Liver (tissue), 9 donors: ENCODE data around the gene CECR2. TPM values are rescaled to one million over a fixed set of nuclear protein-coding genes. Genes with fewer than 3 reads are reported as not detected.

ENCODE experiments used
- DNase-seq: peaks from one replicate; pipeline ENCODE4 v3.0.0-alpha.2; 2017; ENCODE audit warnings: low spot score
- H3K27ac ChIP-seq, 2 donors: one replicate each; pipeline ENCODE4 v1.7.0; 2013; ENCODE audit warnings: inconsistent platforms in 2 of 2, low read length in 2 of 2, control low read depth in 1 of 2, low read depth in 1 of 2, mild to moderate bottlenecking in 1 of 2
- H3K27me3 ChIP-seq, 4 donors: one replicate each; pipeline versions ENCODE4 v1.6.1 to v1.7.0; 2013; ENCODE audit warnings: low read length in 3 of 4, inconsistent platforms in 1 of 4, mild to moderate bottlenecking in 1 of 4, moderate library complexity in 1 of 4; ENCODE audit not compliant: control insufficient read depth in 4 of 4, insufficient read depth in 4 of 4
- H3K36me3 ChIP-seq, 4 donors: one replicate each; pipeline versions ENCODE4 v1.6.1 to v1.7.0; 2013; ENCODE audit warnings: low read length in 3 of 4, mild to moderate bottlenecking in 3 of 4, low read depth in 1 of 4, moderate library complexity in 1 of 4; ENCODE audit not compliant: control insufficient read depth in 4 of 4, insufficient read depth in 3 of 4
- H3K4me1 ChIP-seq, 4 donors: one replicate each; pipeline versions ENCODE4 v1.6.1 to v1.7.0; 2013; ENCODE audit warnings: low read length in 3 of 4, mild to moderate bottlenecking in 3 of 4, moderate library complexity in 1 of 4; ENCODE audit not compliant: control insufficient read depth in 4 of 4, insufficient read depth in 4 of 4
- H3K4me3 ChIP-seq, 3 donors: one replicate each; pipeline versions ENCODE4 v1.6.1 to v1.7.0; 2013; ENCODE audit warnings: low read length in 3 of 3, control low read depth in 1 of 3, low read depth in 1 of 3, mild to moderate bottlenecking in 1 of 3
- H3K9ac ChIP-seq, 2 donors: one replicate each; pipeline ENCODE4 v1.7.0; 2013; ENCODE audit warnings: low read length in 2 of 2, mild to moderate bottlenecking in 2 of 2, moderate library complexity in 2 of 2, control low read depth in 1 of 2, low read depth in 1 of 2
- H3K9me3 ChIP-seq, 4 donors: one replicate each; pipeline versions ENCODE4 v1.6.1 to v1.7.0; 2013; ENCODE audit warnings: low read length in 3 of 4; ENCODE audit not compliant: control insufficient read depth in 4 of 4
- ATF3 ChIP-seq: IDR thresholded peaks from 2 replicates; pipeline ENCODE4 v1.6.1; 2016; ENCODE audit warnings: antibody characterized with exemption
- EGR1 ChIP-seq, 2 donors: IDR thresholded peaks; 2 replicates each; pipeline ENCODE4 v1.6.1; 2016 to 2018; ENCODE audit warnings: antibody characterized with exemption in 2 of 2, low read depth in 2 of 2
- FOXA1 ChIP-seq: IDR thresholded peaks from 2 replicates; pipeline ENCODE4 v1.6.1; 2016; ENCODE audit warnings: antibody characterized with exemption
- FOXA2 ChIP-seq: IDR thresholded peaks from 2 replicates; pipeline ENCODE4 v1.6.1; 2016; ENCODE audit warnings: antibody characterized with exemption
- GABPA ChIP-seq, 2 donors: IDR thresholded peaks in 1 of 2; conservative IDR thresholded peaks in 1 of 2; 2 replicates each; pipeline ENCODE4 v1.6.1; 2016; ENCODE audit warnings: antibody characterized with exemption in 2 of 2, mild to moderate bottlenecking in 1 of 2, moderate library complexity in 1 of 2
- HNF4A ChIP-seq, 2 donors: conservative IDR thresholded peaks; 2 replicates each; pipeline ENCODE4 v1.6.1; 2016; ENCODE audit warnings: antibody characterized with exemption in 2 of 2, mild to moderate bottlenecking in 2 of 2
- HNF4G ChIP-seq: IDR thresholded peaks from 2 replicates; pipeline ENCODE4 v1.6.1; 2016; ENCODE audit warnings: antibody characterized with exemption
- JUND ChIP-seq, 2 donors: IDR thresholded peaks; 2 replicates each; pipeline ENCODE4 v1.6.1; 2016; ENCODE audit warnings: antibody characterized with exemption in 2 of 2
- NR2F2 ChIP-seq: IDR thresholded peaks from 2 replicates; pipeline ENCODE4 v1.6.1; 2016; ENCODE audit warnings: antibody characterized with exemption
- RAD21 ChIP-seq, 2 donors: IDR thresholded peaks; 2 replicates each; pipeline ENCODE4 v1.6.1; 2016; ENCODE audit warnings: antibody characterized with exemption in 2 of 2, mild to moderate bottlenecking in 2 of 2
- RXRA ChIP-seq, 2 donors: IDR thresholded peaks; 2 replicates each; pipeline ENCODE4 v1.6.1; 2017 to 2018; ENCODE audit warnings: antibody characterized with exemption in 2 of 2, mild to moderate bottlenecking in 1 of 2
- SP1 ChIP-seq: IDR thresholded peaks from 2 replicates; pipeline ENCODE4 v1.6.1; 2018; ENCODE audit warnings: antibody characterized with exemption, mild to moderate bottlenecking
- TAF1 ChIP-seq: conservative IDR thresholded peaks from 2 replicates; pipeline ENCODE4 v1.6.1; 2016; ENCODE audit warnings: antibody characterized with exemption, mild to moderate bottlenecking
- YY1 ChIP-seq: IDR thresholded peaks from 2 replicates; pipeline ENCODE4 v1.6.1; 2016; ENCODE audit warnings: antibody characterized with exemption, mild to moderate bottlenecking
- WGBS: extraction: QIAGEN DNeasy Blood & Tissue Kit; methylation state at CpG from one replicate; pipeline ENCODE4 v1.1.7; 2013; 5-methylcytosine and 5-hydroxymethylcytosine counted together
- polyA plus RNA-seq, 2 donors: library from polyadenylated mRNA; stranded (reverse) in 1 of 2; unstranded in 1 of 2; fragments of 200-250 nt in 1 of 2; fragments of >200 nt in 1 of 2; fragmentation: Nextera tagmentation in 1 of 2; extraction: Ambion mirVana in 1 of 2; gene quantifications; one replicate each; pipeline versions ENCODE4 v1.2.1 to v1.2.3, GENCODE V29; 2013 to 2015
- total RNA-seq, 2 donors: library from RNA; depleted of rRNA; stranded (reverse); fragments of >200 nt; gene quantifications; one replicate each; pipeline ENCODE4 v1.2.3, GENCODE V29; 2014
- TF ChIP-seq, protein P1 (sequence below): fragments of 150-350 bp; IDR thresholded peaks from 2 replicates; pipeline ENCODE4 v1.5.1; 2017; ENCODE audit warnings: improper control_type of control experiment, low read depth, low read length; ENCODE audit not compliant: missing input control
- TF ChIP-seq, protein P2 (sequence below): IDR thresholded peaks from 2 replicates; pipeline ENCODE4 v1.6.1; 2016; ENCODE audit warnings: antibody characterized with exemption
- TF ChIP-seq, protein P3 (sequence below): IDR thresholded peaks from 2 replicates; pipeline ENCODE4 v1.6.1; 2016; ENCODE audit warnings: antibody characterized with exemption
- TF ChIP-seq, protein P4 (sequence below): IDR thresholded peaks from 2 replicates; pipeline ENCODE4 v1.6.1; 2016; ENCODE audit warnings: antibody characterized with exemption, mild to moderate bottlenecking
- donor health status: healthy.
- donor health status: healthy.
- donor health status: healthy.
- donor health status: healthy.
- donor health status: healthy.

Gene CECR2
- total and polyA plus RNA-seq, 4 donors, result 1.8 to 9.7 (median 2.1) TPM

- TF ChIP-seq, protein P1, sequence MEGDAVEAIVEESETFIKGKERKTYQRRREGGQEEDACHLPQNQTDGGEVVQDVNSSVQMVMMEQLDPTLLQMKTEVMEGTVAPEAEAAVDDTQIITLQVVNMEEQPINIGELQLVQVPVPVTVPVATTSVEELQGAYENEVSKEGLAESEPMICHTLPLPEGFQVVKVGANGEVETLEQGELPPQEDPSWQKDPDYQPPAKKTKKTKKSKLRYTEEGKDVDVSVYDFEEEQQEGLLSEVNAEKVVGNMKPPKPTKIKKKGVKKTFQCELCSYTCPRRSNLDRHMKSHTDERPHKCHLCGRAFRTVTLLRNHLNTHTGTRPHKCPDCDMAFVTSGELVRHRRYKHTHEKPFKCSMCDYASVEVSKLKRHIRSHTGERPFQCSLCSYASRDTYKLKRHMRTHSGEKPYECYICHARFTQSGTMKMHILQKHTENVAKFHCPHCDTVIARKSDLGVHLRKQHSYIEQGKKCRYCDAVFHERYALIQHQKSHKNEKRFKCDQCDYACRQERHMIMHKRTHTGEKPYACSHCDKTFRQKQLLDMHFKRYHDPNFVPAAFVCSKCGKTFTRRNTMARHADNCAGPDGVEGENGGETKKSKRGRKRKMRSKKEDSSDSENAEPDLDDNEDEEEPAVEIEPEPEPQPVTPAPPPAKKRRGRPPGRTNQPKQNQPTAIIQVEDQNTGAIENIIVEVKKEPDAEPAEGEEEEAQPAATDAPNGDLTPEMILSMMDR, result no peak
- peak; percentile 61 to 67 for TF ChIP-seq EGR1 (IDR thresholded peaks at IDR 0.05; ENCODE audit: low read depth in 2 of 2)
- no peak for TF ChIP-seq FOXA1
- TF ChIP-seq HNF4A (conservative IDR thresholded peaks at IDR 0.05), result peak; percentile 61 to 70
- peak; percentile 28 for TF ChIP-seq FOXA2
These were observed 201.8 kb downstream of the CECR2 start (continued) for GRCh38 chr22:17570851-17571631.

DNA sequence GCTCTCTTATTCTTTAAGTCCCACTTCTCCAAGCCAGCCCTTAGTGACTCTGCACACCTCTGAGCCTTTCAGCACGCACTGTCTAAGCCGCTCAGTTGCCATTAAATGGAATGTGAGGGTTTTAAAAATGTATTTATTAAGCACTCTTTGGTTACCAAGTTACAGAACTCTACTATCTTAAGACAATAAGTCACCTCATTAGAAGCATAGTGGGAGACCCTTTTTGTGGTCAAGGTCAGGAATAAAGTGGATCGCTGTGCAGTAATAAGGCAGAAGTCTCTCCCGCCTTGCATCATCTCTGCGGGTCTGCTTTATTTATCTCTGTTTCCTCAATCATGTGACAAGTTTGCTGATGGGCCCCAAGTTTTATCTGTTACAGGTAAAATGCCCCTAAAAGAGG lies 205.9 kb downstream of the CECR2 start:
- TF ChIP-seq JUND (IDR thresholded peaks at IDR 0.05), result no peak
- no peak for TF ChIP-seq FOXA2
- no peak for TF ChIP-seq YY1
- TF ChIP-seq SP1, result no peak
- TF ChIP-seq RXRA (IDR thresholded peaks at IDR 0.05), result no peak
- TF ChIP-seq TAF1, result no peak
- no peak for TF ChIP-seq NR2F2
- no peak for TF ChIP-seq HNF4A (conservative IDR thresholded peaks at IDR 0.05)
- TF ChIP-seq, protein P2, sequence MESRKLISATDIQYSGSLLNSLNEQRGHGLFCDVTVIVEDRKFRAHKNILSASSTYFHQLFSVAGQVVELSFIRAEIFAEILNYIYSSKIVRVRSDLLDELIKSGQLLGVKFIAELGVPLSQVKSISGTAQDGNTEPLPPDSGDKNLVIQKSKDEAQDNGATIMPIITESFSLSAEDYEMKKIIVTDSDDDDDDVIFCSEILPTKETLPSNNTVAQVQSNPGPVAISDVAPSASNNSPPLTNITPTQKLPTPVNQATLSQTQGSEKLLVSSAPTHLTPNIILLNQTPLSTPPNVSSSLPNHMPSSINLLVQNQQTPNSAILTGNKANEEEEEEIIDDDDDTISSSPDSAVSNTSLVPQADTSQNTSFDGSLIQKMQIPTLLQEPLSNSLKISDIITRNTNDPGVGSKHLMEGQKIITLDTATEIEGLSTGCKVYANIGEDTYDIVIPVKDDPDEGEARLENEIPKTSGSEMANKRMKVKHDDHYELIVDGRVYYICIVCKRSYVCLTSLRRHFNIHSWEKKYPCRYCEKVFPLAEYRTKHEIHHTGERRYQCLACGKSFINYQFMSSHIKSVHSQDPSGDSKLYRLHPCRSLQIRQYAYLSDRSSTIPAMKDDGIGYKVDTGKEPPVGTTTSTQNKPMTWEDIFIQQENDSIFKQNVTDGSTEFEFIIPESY, result no peak
- TF ChIP-seq, protein P1, result no peak
- no peak for TF ChIP-seq GABPA (IDR thresholded peaks at IDR 0.05 in 1 of 2, conservative IDR thresholded peaks at IDR 0.05 in 1 of 2)
- TF ChIP-seq, protein P3, sequence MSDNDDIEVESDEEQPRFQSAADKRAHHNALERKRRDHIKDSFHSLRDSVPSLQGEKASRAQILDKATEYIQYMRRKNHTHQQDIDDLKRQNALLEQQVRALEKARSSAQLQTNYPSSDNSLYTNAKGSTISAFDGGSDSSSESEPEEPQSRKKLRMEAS, result no peak
- no peak for TF ChIP-seq ATF3
- no peak for TF ChIP-seq EGR1 (IDR thresholded peaks at IDR 0.05; ENCODE audit: low read depth in 2 of 2)
- TF ChIP-seq RAD21 (IDR thresholded peaks at IDR 0.05), result no peak
- no peak for TF ChIP-seq HNF4G
- TF ChIP-seq, protein P4, sequence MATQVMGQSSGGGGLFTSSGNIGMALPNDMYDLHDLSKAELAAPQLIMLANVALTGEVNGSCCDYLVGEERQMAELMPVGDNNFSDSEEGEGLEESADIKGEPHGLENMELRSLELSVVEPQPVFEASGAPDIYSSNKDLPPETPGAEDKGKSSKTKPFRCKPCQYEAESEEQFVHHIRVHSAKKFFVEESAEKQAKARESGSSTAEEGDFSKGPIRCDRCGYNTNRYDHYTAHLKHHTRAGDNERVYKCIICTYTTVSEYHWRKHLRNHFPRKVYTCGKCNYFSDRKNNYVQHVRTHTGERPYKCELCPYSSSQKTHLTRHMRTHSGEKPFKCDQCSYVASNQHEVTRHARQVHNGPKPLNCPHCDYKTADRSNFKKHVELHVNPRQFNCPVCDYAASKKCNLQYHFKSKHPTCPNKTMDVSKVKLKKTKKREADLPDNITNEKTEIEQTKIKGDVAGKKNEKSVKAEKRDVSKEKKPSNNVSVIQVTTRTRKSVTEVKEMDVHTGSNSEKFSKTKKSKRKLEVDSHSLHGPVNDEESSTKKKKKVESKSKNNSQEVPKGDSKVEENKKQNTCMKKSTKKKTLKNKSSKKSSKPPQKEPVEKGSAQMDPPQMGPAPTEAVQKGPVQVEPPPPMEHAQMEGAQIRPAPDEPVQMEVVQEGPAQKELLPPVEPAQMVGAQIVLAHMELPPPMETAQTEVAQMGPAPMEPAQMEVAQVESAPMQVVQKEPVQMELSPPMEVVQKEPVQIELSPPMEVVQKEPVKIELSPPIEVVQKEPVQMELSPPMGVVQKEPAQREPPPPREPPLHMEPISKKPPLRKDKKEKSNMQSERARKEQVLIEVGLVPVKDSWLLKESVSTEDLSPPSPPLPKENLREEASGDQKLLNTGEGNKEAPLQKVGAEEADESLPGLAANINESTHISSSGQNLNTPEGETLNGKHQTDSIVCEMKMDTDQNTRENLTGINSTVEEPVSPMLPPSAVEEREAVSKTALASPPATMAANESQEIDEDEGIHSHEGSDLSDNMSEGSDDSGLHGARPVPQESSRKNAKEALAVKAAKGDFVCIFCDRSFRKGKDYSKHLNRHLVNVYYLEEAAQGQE, result no peak
- TF ChIP-seq FOXA1, result no peak
- Histone ChIP-seq H3K4me1 (peaks cover 1 to 30% (median 19%) of the 10 kb centered on the region in 4 donors), H3K27ac (no peak overlapping the region), H3K36me3 (peaks cover 0 to 13% (median 6%) of the 10 kb centered on the region in 4 donors), H3K4me3 (no peak overlapping the region), H3K9ac (no peak overlapping the region), H3K9me3 (no peaks in the 10 kb centered on the region), H3K27me3 (no peaks in the 10 kb centered on the region)
- no peak for DNase-seq
- 90% methylated on average over 5 of the region's 5 CpGs for WGBS
